HG03342 (cell line): ENCODE measurements around the gene PGLYRP3.
"Not testable (repeated sequence)": the region's sequence is repeated elsewhere in the genome, so short reads cannot be mapped to it uniquely, and the experiment has no call there.

ENCODE experiments used
- ATAC-seq: cut with Tn5 transposase; IDR thresholded peaks from one replicate; pipeline ENCODE4 v1.9.1; 2021; ENCODE audit warnings: mild to moderate bottlenecking, moderate library complexity; ENCODE audit not compliant: unreplicated experiment

Gene PGLYRP3

DNA sequence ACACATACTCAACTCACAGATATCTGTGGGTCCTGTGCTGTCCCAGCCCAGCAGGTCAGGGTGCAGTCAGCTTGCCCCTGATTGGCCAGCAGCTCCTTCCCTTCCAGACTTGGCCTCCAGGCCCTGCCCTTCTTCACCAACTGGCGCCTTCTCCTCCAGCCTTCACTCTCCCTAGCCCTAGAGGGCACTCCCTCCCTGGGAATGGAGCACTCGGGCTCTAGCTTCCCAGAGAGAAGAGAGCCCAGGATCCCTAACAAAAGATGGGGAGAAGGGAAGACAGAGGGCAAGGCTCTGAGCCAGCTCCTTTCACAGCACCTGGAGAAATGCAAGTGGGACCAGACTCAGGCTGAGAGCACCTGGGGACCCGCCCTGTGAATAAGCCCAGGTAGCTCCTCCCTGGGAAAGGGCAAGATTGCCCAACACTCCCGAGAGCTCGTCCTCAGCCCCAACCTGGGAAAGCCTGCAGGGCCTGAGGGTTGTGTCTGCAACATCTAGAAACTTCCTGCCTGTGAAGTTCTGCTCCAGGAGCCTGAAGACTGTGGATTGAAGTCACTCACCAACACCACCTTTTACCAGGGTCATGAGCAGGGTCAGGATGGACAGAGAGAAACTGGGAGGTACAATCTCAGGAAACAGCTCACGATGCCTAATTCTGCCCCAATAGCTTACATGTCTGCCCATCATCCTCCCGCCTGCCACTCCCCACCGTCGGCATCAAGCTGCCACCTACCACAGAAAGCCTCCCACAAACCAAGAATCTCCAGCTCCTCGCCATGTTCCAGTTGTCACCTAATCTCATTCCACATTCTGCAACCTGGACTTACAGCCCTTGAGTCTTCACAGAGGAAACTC, 36.0 kb upstream of the PGLYRP3 start, which contains the start of gene PGLYRP4:
Gene PGLYRP4, minus strand, starts transcription at position 331 of the 852 bp plus-strand sequence. CDS start 909 bp downstream, outside the sequence.
- ATAC-seq, result no peak

DNA sequence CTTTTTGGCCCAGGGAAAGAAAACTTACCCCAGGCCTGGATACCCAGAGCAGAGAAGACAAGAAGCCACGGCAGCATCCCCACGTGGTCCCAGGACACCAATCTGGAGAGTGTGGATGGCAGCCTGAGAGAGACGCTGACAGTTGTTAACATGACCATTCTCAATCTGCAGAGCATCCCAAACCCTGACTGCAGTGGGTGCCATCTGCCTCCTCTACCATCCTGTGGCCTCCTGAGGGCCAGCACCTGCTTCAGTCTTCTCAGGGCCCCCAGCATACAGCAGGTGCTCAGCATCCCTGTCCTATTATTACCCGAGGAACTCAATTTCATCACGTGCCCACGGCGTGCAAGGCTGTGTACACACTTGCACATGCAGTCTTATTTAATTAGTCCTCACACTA, 35.1 kb upstream of the PGLYRP3 start:
- no peak for ATAC-seq

DNA sequence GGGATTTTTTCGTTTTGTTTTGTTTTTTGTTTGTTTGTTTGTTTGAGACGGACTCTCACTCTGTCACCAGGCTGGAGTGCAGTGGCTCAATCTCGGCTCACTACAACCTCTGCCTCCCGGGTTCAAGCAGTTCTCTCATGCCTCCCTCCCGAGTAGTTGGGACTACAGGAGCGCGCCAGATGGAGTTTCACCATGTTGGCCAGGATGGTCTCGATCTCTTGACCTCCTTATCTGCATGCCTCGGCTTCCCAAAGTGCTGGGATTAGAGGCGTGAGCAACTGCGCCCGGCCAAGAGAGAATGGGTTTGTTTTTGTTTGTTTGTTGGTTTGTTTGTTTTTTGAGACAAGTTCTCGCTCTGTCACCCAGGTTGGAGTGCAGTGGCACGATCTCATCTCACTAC, 34.3 kb upstream of the PGLYRP3 start:
- ATAC-seq, result not testable (repeated sequence)

DNA sequence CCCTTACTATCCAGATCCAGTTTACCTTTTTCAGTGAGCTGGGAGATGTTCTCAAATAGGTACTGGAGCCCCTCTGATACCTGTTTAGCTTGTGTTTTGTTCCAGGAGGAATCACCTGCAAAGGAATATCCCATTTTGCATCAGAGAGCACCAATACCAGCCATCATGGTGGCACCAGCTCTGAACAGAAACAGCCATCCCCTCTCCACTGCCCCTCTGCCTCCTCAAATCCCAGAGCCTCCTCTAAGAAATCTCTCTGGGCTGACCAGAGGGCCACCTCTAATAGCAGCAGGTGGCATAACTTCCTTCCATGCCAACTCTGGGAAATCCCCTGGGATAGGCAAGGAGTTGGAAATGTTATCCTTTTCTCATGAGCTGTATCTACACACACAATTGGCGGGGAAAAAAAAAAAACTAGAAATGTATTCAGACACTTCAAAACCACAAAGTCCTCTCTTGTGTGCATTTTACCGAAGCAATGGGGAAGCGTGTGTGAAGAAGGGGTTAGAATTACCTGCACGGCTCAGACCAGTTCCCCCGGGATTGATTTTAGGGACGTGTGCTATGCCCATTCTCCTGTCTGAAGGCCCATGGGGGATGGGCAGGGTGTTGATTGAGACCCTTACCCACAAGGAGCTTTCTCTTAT, 33.4 kb upstream of the PGLYRP3 start:
- ATAC-seq, result no peak

DNA sequence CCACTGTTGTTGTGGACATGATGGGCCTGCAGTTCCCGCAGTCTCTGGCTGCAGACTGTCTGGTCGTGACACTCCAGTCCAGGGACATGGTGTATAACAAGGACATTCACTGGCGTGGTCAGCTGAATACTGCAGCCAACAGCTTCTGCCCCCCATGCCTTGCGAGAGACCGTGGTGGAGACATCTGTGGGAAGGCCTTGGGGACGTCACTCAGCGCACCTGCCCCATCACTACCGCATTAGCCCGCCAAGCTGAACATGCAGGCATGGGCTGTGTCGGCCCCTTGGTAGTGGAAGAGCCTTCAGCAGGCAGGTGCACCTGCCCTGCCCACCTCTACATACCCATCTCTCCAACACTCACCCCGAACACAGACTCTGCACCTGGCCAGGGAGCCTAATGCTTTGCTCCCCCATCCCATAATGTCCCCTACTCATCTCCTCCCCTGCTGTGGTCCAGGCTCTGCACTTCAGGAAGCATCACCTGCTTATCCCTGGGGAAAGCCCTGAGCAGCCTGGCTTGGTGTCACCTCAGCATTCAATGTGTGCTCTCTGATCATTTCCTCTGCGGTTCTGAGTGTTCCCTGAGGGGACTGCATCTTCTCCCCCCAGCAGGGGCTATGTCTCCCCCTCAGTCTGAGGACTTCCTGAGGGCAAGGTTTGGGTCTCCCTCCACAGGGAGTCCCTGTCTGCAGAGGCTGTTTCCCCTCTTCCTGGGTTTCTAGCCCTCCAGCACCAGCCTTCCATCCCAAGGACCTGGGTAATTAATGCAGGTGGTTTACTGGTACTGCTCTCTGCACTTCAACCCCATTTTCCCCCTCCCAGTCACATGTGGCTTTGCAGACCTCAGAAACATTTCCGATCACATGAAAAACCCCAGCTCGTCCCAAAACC, 32.7 kb upstream of the PGLYRP3 start:
- ATAC-seq, result no peak

DNA sequence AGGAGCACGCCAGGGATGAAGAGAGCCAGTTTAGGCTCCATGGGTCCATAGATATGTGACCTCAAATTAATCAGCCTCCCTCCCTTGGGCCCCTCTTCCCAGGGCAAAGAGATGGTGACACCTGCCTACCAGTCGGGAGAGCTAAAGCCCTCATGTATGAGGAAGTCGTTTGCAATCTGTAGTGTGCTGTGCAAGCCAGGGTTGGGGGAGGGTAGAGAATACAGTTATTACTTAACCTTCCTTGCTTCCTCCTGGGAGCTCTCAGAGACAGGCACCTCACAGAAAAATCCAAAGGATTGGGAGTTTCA, 31.9 kb upstream of the PGLYRP3 start:
- ATAC-seq, result no peak

DNA sequence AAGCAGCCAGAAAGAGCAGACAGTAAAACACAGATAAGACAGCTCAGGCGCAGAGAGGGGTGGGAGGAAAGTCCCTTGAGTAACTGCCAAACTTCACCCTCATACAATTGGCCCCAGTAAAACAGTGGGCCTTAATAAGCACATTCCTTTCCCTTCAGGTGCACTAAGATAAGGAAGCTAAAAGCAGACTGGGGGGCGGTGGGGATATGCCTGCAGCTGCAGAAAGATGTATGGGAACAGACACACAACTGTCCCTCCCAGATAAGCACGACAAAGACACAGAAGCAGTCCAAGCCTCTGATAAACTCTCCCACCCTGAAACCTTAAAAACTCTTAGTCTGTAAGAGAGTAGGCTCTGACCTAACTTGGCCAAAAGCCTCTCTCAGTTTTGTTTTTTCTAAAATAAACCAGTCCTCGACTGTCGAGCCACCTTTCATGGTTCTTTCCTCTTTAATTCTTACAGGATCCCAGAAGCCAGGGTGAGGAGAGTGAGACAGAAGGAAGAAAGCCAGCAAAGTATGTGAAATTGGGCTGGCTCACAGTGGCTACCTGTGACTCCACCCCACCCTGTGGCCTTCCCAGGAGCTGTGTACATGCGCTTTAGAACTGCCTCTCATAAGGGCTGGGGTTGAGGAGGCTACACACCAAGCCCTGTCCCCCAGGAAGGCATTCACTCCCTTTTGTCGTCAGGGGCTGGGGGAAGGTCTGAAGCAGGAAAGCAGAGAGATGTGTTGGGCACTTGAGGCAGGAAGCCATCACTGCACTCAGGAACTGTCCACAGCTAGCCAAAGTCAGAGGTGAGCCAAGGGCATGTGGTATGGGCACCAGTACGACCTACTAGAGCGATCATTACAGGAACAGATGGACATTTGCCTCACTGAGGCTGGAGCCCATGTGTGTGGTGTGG, 31.3 kb upstream of the PGLYRP3 start:
- no peak for ATAC-seq

DNA sequence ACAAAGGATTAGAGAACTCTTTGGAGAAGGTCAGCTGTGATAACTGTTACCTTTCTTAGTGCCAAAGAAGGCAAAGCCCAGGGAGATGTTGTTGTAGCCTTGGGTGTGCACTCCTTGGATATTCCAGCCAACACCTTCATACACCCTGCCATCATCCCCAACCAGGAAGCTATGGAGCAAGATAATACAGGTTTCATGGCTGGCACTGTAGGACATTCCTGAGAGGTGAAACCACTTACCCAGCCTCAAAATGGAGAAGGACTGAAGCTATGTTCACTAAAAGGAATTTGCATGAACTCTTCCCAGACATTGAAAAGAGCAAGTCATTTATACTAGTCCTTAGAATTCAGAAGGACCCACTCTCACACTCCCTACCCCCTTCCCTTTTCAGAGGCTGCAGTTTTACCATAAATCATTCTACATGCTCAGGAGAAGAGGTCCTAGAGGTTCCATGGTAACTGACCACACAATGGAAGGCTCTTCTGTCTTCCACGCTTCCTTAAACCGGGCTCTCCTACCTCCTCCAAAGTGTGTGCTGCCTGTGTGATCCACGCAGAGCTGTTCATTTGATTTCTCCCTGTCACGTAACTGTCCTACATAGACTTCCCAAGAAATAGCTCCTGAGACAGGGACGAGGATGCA, 30.4 kb upstream of the PGLYRP3 start:
- no peak for ATAC-seq

DNA sequence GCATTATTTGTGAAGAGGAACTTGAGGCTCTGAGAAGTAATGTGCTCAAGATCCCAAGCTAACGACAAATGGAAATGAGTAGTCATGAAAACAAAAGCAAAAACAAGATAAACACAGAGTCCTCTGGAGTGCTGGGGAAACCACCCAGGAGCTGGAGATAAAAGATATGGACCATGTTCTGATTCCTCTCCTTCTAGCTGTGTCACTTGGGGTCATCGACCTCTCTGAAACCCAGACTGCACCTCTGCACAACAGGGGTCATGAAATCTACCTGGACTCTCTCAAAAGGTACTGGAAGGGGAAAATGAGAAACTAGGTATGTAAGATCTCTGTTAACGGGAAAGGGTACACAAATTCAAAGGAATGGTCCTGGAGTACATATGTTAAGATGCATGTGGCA, 29.4 kb upstream of the PGLYRP3 start:
- ATAC-seq, result no peak

DNA sequence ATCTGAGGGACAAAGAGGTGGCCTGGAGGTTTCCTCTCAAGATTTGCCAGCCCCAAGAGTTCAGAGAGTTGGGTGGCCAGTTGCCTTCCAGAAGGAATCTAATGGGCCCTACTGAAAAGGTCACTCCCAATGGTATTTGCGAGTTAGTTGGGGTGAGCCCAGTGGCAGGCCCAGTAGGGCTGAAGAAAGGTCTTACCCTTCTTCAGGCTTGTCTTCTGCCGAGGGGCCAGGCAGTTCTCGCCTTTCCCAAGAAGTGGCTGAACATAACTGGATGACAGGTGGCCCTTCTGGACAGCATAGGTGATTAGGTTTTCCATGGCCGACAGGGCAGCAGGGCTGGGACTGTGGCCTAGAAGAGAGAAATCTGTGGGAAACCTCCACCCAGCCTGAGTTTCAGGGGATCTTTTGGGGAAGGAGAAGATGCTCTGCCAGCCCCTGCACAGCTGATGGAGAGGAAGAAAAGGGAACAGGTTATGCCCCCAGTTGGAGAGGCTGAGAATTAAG, 28.7 kb upstream of the PGLYRP3 start:
- ATAC-seq, result no peak

DNA sequence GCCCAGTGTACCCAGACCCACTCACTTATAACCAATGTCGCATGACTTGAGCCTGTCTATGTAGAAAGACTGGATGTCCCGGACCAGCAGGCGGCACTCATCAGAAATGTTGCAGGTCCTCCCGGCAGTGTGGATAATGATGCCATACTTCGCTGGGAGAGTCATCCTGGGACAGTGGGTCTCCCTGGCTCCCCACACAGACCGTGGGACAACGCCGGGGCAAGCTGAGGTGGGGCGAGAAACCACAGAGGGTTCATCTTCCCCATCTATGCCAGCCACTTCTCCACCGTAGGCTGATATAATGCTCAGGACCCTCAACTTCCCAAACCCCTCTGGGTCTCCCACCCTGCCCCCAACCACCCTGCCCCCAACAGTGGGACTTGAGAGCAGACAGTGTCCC, 27.6 kb upstream of the PGLYRP3 start:
- no peak for ATAC-seq

DNA sequence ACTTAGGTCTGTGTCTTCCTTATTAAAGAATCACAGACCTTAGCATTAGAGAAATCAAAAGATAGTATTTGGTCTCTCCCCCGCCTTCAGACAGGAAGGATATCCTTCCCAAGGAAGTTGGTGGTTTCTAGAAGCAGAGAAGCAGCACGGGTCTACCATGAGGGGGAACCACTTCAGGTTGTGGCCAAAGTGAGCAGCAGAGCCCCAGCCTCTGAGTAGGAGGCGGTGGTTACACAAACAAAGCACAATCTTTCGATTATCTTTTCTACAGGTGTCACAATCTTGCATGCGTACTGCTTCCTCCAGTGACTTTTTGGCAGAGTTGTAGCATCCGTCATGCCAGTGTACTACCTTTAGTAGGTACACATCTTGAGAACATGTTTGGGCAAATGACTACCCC, 27.1 kb upstream of the PGLYRP3 start:
- no peak for ATAC-seq

DNA sequence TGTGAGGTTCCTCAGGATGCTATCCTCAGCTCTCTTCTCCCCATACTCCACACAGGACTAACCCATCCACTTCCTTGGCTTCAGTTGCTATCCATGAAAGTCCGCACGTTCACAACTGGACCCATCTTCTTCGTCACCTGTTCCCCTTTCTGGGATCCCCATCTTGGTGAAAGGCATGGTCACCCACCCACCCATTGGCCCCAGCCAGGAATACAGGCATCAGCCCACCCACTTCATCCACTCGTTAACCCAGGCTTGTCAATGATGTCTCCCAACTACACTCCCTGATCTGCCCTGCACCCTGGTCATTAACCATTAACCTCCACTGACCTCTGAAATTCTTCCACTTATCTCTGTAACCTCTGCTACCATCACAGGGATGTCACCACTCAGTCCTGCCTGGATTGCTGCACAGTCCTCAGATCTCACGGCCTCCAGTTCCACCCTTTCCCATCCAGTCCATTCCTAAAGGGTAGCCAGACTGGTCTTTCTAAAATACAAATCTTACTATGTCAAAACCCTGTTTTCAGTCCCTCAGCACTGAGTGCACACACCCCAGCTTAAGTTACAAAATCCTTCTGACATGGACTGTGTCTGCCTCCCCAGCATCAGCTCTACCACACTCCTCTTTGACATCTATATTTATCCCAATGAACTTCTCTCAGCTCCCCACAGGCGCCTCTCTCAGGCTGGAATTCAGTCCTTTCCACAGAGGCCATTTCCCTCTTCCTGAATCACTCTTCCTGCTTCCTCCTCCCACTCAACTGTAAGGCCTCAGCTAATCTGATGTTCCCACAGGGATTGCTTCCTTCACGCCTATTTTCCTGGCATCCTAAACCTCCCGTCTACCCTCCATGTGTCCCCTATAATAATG, 25.5 kb upstream of the PGLYRP3 start:
- ATAC-seq, result no peak

DNA sequence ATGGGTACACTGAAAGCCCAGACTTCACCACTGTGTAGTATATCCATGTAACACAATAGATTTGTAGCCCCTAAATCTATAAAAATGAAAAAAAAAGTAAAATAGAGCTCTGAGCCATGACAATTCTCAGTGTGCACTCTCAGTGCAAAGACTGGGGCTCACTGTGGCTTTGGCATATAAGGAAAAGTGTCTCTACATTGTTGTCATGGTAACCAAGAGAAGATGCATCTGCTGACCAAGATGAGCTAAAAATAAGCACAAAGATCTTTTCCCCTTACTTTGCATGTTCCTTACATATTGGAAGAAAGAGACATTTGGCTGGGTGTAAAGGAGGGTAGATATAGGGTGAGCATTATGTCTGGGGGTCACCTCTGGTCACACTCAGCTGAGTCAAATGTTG, 23.9 kb upstream of the PGLYRP3 start:
- no peak for ATAC-seq

DNA sequence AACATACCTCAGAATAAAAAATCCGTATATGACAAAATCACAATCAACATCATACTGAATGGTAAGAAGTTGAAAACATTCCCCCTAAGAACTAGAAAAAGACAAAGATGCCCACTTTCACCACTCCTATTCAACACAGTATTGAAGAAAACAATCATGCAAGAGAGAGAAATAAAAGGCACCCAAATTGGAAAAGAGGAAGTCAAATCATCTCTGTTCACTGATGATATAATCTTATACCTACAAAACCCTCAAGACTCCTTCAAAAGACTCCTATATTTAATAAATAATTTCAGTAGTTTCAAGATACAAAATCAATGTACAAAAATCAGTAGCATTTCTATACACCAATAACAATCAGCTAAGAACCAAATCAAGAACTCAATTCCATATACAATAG, 21.1 kb upstream of the PGLYRP3 start:
- no peak for ATAC-seq

DNA sequence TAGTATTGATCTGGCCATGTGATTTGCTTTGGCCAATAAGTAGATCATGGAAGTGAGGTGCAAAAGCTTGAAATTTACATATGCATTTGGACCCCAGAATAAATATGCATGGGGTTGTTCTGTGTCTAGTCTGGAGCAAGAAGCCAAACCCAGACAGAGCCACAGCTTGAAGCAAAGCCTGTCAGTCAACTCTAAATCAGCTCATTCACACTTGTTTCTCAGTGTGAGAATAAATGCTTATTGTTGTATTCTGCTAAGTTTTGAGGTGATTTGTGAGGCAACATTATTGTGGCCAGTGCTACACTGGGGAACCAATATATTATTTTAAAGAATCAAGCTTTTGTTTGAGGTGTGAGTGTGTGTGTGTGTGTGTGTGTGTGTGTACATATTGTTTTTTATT, 12.2 kb upstream of the PGLYRP3 start:
- no peak for ATAC-seq

DNA sequence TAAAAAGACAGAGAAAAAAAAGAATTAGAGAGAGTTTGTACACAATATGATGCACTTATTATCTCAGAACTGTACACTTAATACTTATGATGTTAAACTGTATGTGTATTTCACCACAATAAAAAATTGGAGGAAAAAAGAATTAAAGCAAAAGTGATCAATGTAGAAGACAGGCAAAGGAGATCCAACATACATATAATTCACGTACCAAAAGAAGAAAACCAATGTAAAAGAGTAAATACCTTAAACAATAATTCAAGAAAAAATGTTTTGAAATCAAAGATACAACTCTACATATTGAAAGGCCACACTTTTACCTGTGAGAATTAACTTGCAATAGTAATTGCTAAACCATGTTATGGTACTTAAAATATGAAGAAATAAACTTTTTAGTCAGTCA, 9.8 kb upstream of the PGLYRP3 start:
- no peak for ATAC-seq

DNA sequence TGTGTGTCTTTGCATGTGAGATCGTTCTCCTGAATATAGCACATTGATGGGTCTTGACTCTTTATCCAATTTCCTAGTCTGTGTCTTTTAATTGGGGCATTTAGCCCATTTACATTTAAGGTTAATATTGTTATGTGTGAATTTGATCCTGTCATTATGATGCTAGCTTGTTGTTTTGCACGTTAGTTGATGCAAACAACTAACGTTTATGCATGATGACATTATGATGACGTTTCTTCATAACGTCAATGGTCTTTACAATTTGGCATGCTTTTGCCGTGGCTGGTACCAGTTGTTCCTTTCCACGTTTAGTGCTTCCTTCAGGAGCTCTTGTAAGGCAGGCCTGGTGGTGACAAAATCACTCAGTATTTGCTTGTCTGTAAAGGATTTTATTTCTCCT, 5.4 kb upstream of the PGLYRP3 start:
- ATAC-seq, result not testable (repeated sequence)

DNA sequence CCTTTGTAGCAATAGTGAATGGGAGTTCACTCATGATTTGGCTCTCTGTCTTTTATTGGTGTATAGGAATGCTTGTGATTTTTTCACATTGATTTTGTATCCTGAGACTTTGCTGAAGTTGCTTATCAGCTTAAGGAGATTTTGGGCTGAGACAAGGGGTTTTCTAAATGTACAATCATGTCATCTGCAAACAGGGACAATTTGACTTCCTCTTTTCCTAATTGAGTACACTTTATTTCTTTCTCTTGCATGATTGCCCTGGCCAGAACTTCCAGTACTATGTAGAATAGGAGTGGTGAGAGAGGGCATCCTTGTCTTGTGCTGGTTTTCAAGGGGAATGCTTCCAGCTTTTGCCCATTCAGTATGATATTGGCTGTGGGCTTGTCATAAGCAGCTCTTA, 3.3 kb upstream of the PGLYRP3 start:
- ATAC-seq, result not testable (repeated sequence)
